ENCODE data around the gene GPR32.
"Not testable (repeated sequence)": the region's sequence is repeated elsewhere in the genome, so short reads cannot be mapped to it uniquely, and the experiment has no call there.

The GPR32 gene

DNA sequence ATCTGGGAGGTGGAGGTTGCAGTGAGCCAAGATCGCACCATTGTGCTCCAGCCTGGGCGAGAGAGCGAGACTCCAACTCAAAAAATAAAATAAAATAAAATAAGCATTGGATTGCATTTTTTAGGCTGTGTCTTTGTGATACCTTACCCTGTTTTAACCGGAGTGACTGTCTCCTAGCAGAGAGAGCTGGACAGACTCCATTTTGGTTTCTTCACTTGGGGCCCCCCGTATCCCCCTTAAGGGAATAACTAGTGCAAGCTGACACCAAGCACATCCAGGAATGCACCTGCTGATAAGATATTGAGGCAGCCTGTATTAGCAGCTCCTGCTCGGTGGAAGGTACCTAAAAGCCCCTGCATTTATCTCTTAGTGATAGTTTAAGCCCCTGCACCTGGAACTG lies 20.8 kb upstream of the GPR32 start:
- Histone ChIP-seq H3K4me3 (ENCODE audit: low read depth, low read length) (no peak overlapping the region), H3K36me3 (ENCODE audit: control insufficient read depth in 2 of 2, insufficient read depth in 1 of 2, low read length in 2 of 2) (no peaks in the 10 kb centered on the region), H3K27ac (ENCODE audit: extremely low read depth, low read depth, low read length) (no peak overlapping the region), H3K4me1 (ENCODE audit: control insufficient read depth, insufficient read depth, low read length) (no peaks in the 10 kb centered on the region), H3K9me3 (ENCODE audit: control insufficient read depth, insufficient read depth, low read depth, low read length) (no peaks in the 10 kb centered on the region)
- POLR2A ChIA-PET, result no interaction called here
- CTCF ChIA-PET, result interaction anchor here (0.5 to 1.1 kb wide), 4 partner anchors 25 to 841 kb away, joined by 3 to 6 read pairs (median 3); no protein-coding TSS in a partner anchor
- TF ChIP-seq ZNF266 (tag by site-specific recombination; IDR thresholded peaks at IDR 0.05; ENCODE audit: low read depth), result no peak
- TF ChIP-seq ZNF146 (tag by site-specific recombination; IDR thresholded peaks at IDR 0.05), result no peak
- no peak for TF ChIP-seq ZNF560 (tag by site-specific recombination; IDR thresholded peaks at IDR 0.05; ENCODE audit: borderline replicate concordance)
- no peak for TF ChIP-seq ZNF473 (tag by site-specific recombination; IDR thresholded peaks at IDR 0.05)
- TF ChIP-seq SCRT2 (tag by site-specific recombination; IDR thresholded peaks at IDR 0.05), result no peak
- no peak for TF ChIP-seq ZNF785 (tag by site-specific recombination; IDR thresholded peaks at IDR 0.05)
- TF ChIP-seq, protein P1, sequence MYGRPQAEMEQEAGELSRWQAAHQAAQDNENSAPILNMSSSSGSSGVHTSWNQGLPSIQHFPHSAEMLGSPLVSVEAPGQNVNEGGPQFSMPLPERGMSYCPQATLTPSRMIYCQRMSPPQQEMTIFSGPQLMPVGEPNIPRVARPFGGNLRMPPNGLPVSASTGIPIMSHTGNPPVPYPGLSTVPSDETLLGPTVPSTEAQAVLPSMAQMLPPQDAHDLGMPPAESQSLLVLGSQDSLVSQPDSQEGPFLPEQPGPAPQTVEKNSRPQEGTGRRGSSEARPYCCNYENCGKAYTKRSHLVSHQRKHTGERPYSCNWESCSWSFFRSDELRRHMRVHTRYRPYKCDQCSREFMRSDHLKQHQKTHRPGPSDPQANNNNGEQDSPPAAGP (tag by site-specific recombination; IDR thresholded peaks at IDR 0.05), result no peak
- no peak for TF ChIP-seq ZNF530 (tag by site-specific recombination; IDR thresholded peaks at IDR 0.05; ENCODE audit: low read depth)
- TF ChIP-seq ZNF24 (tag by site-specific recombination; IDR thresholded peaks at IDR 0.05), result no peak

DNA sequence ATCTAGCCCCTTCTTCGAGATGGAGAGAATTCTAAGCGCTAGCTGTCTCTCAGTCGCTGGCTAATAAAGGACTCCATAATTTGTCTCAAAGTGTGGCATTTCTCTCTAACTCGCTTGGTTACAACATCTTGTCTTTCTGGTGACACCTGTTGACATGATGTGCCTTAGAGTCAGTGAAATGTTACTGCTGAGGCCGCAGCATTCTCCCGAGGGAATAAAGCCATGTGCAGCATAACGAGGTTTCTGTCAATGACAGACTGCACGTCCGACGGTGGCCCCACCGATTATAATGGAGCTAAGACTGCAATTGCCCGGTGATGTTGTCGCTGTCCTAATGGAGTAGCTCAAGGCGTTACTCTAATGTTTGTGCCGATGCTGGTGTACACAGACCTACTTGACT lies 20.3 kb upstream of the GPR32 start:
- no peaks in the 10 kb centered on the region for H3K9me3 ChIP-seq (ENCODE audit: control insufficient read depth, insufficient read depth, low read depth, low read length)
- ChIA-PET CTCF (interaction anchor here (0.7 to 1.1 kb wide), 3 partner anchors 25 to 841 kb away, joined by 3 to 6 read pairs (median 3); no protein-coding TSS in a partner anchor), POLR2A (no interaction called here)
- no peak overlapping the region for H3K4me3 ChIP-seq (ENCODE audit: low read depth, low read length)
- no peaks in the 10 kb centered on the region for H3K36me3 ChIP-seq (ENCODE audit: control insufficient read depth in 2 of 2, insufficient read depth in 1 of 2, low read length in 2 of 2)
- no peaks in the 10 kb centered on the region for H3K4me1 ChIP-seq (ENCODE audit: control insufficient read depth, insufficient read depth, low read length)
- no peak overlapping the region for H3K27ac ChIP-seq (ENCODE audit: extremely low read depth, low read depth, low read length)
- TF ChIP-seq SCRT2 (tag by site-specific recombination; IDR thresholded peaks at IDR 0.05), result peak; percentile 89
- TF ChIP-seq ZNF324 (tag by site-specific recombination; IDR thresholded peaks at IDR 0.05), result no peak
- peak; percentile 71; the same call in 1 of the 2 replicates for TF ChIP-seq SCRT1 (tag by site-specific recombination; IDR thresholded peaks at IDR 0.05; ENCODE audit: borderline replicate concordance)

DNA sequence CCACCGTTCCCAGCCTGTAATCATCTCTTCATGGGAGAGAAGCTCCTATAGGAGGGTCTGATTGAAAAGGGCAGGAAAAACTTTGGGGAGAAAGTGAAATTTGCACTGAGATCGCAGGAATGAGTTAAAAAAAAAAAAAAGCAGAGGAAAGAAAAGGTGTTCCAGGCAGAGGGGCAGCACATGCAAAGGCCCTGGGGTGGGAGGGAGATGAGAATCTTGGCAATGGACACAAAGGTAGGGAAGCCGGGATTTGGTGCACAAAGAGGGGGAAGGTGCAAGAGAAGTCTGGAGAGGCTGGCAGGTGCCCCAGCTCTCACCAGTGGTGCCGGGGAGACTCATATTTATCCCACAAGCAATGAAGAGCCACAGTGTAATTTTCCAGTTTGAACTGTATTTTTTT lies 16.4 kb upstream of the GPR32 start:
- POLR2A ChIA-PET, result interaction anchor here (0.6 kb wide), 2 partner anchors 29 to 182 kb away, joined by 3 read pairs; no protein-coding TSS in a partner anchor
- CTCF ChIA-PET, result interaction anchor here (0.7 to 1.4 kb wide), 4 partner anchors 29 to 213 kb away, joined by 3 to 5 read pairs (median 3); no protein-coding TSS in a partner anchor
- Histone ChIP-seq H3K4me3 (ENCODE audit: low read depth, low read length) (no peak overlapping the region), H3K36me3 (ENCODE audit: control insufficient read depth in 2 of 2, insufficient read depth in 1 of 2, low read length in 2 of 2) (no peaks in the 10 kb centered on the region), H3K4me1 (ENCODE audit: control insufficient read depth, insufficient read depth, low read length) (no peaks in the 10 kb centered on the region), H3K9me3 (ENCODE audit: control insufficient read depth, insufficient read depth, low read depth, low read length) (no peaks in the 10 kb centered on the region), H3K27ac (ENCODE audit: extremely low read depth, low read depth, low read length) (no peak overlapping the region)
- peak; percentile 84 for TF ChIP-seq ZNF623 (tag by site-specific recombination; IDR thresholded peaks at IDR 0.05)
- TF ChIP-seq ZNF792 (tag by site-specific recombination; IDR thresholded peaks at IDR 0.05), result no peak
- TF ChIP-seq, protein P2, sequence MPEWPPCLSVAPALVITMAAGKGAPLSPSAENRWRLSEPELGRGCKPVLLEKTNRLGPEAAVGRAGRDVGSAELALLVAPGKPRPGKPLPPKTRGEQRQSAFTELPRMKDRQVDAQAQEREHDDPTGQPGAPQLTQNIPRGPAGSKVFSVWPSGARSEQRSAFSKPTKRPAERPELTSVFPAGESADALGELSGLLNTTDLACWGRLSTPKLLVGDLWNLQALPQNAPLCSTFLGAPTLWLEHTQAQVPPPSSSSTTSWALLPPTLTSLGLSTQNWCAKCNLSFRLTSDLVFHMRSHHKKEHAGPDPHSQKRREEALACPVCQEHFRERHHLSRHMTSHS (tag by site-specific recombination; IDR thresholded peaks at IDR 0.05), result no peak

DNA sequence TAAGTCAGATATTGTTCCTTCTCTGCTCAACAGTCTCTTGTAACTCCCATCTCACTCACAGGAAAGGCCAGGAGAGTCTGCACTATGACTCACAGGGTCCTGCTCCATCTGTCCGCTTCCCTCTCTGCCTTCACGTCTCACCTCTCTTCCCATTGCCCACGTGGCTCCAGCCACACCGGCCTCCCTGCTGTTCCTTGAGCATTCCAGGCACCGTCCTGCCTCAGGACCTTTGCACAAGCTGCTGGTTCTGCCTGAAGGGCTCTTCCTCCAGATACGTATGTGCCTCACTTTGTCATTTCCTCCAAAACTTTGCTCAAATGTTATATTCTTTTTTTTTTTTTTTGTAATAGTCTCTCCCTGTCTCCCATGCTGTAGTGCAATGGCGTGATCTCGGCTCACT lies 14.0 kb upstream of the GPR32 start:
- H3K4me3 ChIP-seq (ENCODE audit: low read depth, low read length); H3K36me3 ChIP-seq (ENCODE audit: control insufficient read depth in 2 of 2, insufficient read depth in 1 of 2, low read length in 2 of 2); POLR2A ChIA-PET; H3K9me3 ChIP-seq (ENCODE audit: control insufficient read depth, insufficient read depth, low read depth, low read length); H3K27ac ChIP-seq (ENCODE audit: extremely low read depth, low read depth, low read length); H3K4me1 ChIP-seq (ENCODE audit: control insufficient read depth, insufficient read depth, low read length): not testable (repeated sequence)
- TF ChIP-seq ZNF623 (tag by site-specific recombination; IDR thresholded peaks at IDR 0.05), result peak; percentile 97
- CTCF ChIA-PET, result interaction anchor here (0.5 kb wide), 1 partner anchor 37 kb away, joined by 5 read pairs; no protein-coding TSS in a partner anchor
